ENCODE results near the gene GID4. TPM values are rescaled to one million over a fixed set of nuclear protein-coding genes. Genes with fewer than 3 reads are reported as not detected.

GID4 gene
- total RNA-seq, 1 experiment from 2014 or later: 11.4 TPM

- no CpG with 5 or more reads among the region's 6 CpGs for WGBS (ENCODE audit: extremely low coverage, insufficient read length, low lambda C conversion rate)
Measured at GRCh38 chr17:18037486-18037885, 1.7 kb upstream of the GID4 start.

More at GRCh38 chr17:18037486-18037885, 1.7 kb upstream of the GID4 start:
- Histone ChIP-seq H3K9ac (ENCODE audit: extremely low read depth, insufficient read length, low read length) (no peak overlapping the region), H2AFZ (ENCODE audit: low read length) (no peak overlapping the region), H2AK5ac (ENCODE audit: insufficient read length, low read length) (no peak overlapping the region), H3K23me2 (ENCODE audit: insufficient read length, low read depth, low read length, poor library complexity, severe bottlenecking) (peaks cover 12% of the 10 kb centered on the region), H3K14ac (ENCODE audit: insufficient read depth, low read length) (no peak overlapping the region), H4K5ac (ENCODE audit: insufficient read length, low read depth, low read length) (no peak overlapping the region), H3K18ac (ENCODE audit: insufficient read length, low read depth, low read length) (no peak overlapping the region), H3K4me1 (ENCODE audit: insufficient read depth, low read length) (no peaks in the 10 kb centered on the region; the same call in 1 of the 2 replicates), H3K23ac (ENCODE audit: insufficient read length, low read depth, low read length) (no peak overlapping the region), H2BK12ac (ENCODE audit: insufficient read length, low read depth, low read length) (no peak overlapping the region), H3K79me1 (ENCODE audit: insufficient read depth, low read depth, low read length, poor library complexity, severe bottlenecking) (no peaks in the 10 kb centered on the region), H2BK5ac (ENCODE audit: insufficient read length, low read length) (no peak overlapping the region), H2BK20ac (ENCODE audit: low read depth, low read length, poor library complexity, severe bottlenecking) (no peak overlapping the region), H3K79me2 (ENCODE audit: insufficient read depth, low read length) (no peaks in the 10 kb centered on the region), H3K4me2 (ENCODE audit: insufficient read depth, insufficient read length, low read length) (no peak overlapping the region), H3T11ph (ENCODE audit: low read length) (no peak overlapping the region), H2BK120ac (ENCODE audit: low read depth, low read length, poor library complexity, severe bottlenecking) (no peak overlapping the region), H3K56ac (ENCODE audit: insufficient read length, low read depth, low read length) (no peak overlapping the region), H2BK15ac (ENCODE audit: low read depth, low read length) (no peak overlapping the region), H4K91ac (ENCODE audit: insufficient read length, low read depth, low read length) (no peak overlapping the region), H3K27ac (ENCODE audit: insufficient read length, low read depth, low read length) (no peak overlapping the region), H3K9me3 (ENCODE audit: control insufficient read depth, low read depth, low read length) (no peaks in the 10 kb centered on the region), H3K27me3 (ENCODE audit: insufficient read depth, low read length) (no peaks in the 10 kb centered on the region), H3K4ac (ENCODE audit: low read depth, low read length) (no peak overlapping the region), H4K20me1 (ENCODE audit: control insufficient read depth, insufficient read depth, insufficient read length) (no peaks in the 10 kb centered on the region), H4K8ac (replicated peaks; ENCODE audit: insufficient read length, low read depth, low read length) (no peak overlapping the region)
- Mint-ChIP-seq H3K27me3 (ENCODE audit: low read depth) (peaks cover 4% of the 10 kb centered on the region), H3K27ac (no peak overlapping the region), H3K9me3 (no peaks in the 10 kb centered on the region; a peak in 2 of 5 replicates), H3K4me1 (peaks cover 27 to 29% of the 10 kb centered on the region in 2 experiments), H3K4me3 (peak overlapping the region; percentile 86 to 97), H3K36me3 (ENCODE audit: insufficient read depth in 1 of 3, low read depth in 3 of 3) (peaks cover 0 to 2% (median 0%) of the 10 kb centered on the region in 3 experiments; a peak in 1 of 7 replicates)
- DNase-seq: no peak
- TF ChIP-seq, protein P1, sequence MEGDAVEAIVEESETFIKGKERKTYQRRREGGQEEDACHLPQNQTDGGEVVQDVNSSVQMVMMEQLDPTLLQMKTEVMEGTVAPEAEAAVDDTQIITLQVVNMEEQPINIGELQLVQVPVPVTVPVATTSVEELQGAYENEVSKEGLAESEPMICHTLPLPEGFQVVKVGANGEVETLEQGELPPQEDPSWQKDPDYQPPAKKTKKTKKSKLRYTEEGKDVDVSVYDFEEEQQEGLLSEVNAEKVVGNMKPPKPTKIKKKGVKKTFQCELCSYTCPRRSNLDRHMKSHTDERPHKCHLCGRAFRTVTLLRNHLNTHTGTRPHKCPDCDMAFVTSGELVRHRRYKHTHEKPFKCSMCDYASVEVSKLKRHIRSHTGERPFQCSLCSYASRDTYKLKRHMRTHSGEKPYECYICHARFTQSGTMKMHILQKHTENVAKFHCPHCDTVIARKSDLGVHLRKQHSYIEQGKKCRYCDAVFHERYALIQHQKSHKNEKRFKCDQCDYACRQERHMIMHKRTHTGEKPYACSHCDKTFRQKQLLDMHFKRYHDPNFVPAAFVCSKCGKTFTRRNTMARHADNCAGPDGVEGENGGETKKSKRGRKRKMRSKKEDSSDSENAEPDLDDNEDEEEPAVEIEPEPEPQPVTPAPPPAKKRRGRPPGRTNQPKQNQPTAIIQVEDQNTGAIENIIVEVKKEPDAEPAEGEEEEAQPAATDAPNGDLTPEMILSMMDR (conservative IDR thresholded peaks at IDR 0.05): no peak
